ENCODE data around the gene BBS7.

Gene BBS7

GRCh38 chr4:121791481-121791880 is 78.8 kb downstream of the BBS7 start:
- DNase-seq (ENCODE audit: low read depth) = peak; percentile 9

- DNase-seq (ENCODE audit: low read depth) = no peak
These were observed 79.3 kb downstream of the BBS7 start for GRCh38 chr4:121790976-121791375.

- DNase-seq (ENCODE audit: low read depth) = peak; percentile 67
These were observed 80.1 kb downstream of the BBS7 start for GRCh38 chr4:121789960-121790829.

- no peak for DNase-seq (ENCODE audit: low read depth)
These were observed 80.8 kb downstream of the BBS7 start for GRCh38 chr4:121789455-121789854.

GRCh38 chr4:121788896-121789295 is 81.4 kb downstream of the BBS7 start:
- DNase-seq (ENCODE audit: low read depth) = no peak

GRCh38 chr4:121786221-121786620 is 84.1 kb downstream of the BBS7 start:
- DNase-seq (ENCODE audit: low read depth) = peak; percentile 75

GRCh38 chr4:121785479-121785878 is 84.8 kb downstream of the BBS7 start:
- DNase-seq (ENCODE audit: low read depth) = peak; percentile 99

- peak; percentile 99 for DNase-seq (ENCODE audit: low read depth)
These were observed 85.3 kb downstream of the BBS7 start for GRCh38 chr4:121784975-121785374.

- no peak for DNase-seq (ENCODE audit: low read depth)
These were observed 85.9 kb downstream of the BBS7 start for GRCh38 chr4:121784401-121784800.

- no peak for DNase-seq (ENCODE audit: low read depth)
These were observed 87.1 kb downstream of the BBS7 start for GRCh38 chr4:121783210-121783609.

GRCh38 chr4:121778991-121779628 is 91.2 kb downstream of the BBS7 start:
- DNase-seq (ENCODE audit: low read depth) = no peak

GRCh38 chr4:121777625-121778024 is 92.6 kb downstream of the BBS7 start:
- DNase-seq (ENCODE audit: low read depth) = no peak

GRCh38 chr4:121776610-121777401 is 93.5 kb downstream of the BBS7 start:
- peak; percentile 50 for DNase-seq (ENCODE audit: low read depth)
